ENCODE measurements around the gene PTPRM. TPM values are rescaled to one million over a fixed set of nuclear protein-coding genes. Genes with fewer than 3 reads are reported as not detected.

The PTPRM gene
- total and polyA plus RNA-seq, 2 of the 8 experiments (the other 6 are each of a cell fraction or from before 2014, with no cell fraction given): 4.1 to 7.0 TPM

DNA sequence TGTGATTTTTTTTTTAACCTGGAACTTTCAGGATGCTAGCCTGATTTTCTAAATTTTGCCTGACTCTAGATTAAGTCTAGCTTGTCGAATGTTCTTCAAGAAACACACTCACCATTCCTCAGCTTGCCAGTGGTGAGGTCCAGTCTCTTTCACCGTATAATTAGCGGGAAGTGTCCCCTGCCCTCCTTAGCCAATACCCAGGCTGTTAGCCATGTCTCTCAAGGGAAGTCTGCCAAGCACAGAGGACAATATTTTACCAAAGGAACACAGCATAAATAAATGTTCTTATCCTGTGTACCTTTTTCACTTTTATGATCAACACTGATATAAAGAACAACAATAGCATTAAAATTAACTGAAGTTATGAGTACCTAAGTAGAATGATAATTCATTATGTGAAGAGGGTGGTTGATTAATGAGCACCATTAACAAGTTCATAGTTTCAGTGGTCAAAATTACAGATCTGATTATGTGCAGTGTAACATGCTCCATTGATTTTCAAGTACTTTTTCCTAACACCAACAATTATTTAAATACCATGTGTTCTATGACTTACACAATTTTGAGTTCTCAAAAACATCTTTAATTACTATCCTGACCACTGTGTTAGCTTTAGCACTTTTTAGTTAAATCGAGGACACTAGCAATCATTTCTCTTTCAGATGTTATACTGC lies 596.3 kb downstream of the PTPRM start:
- 89% methylated on average over 4 of the region's 4 CpGs; no CpG with 5 or more reads in 1 of the 2 experiments for WGBS, 2 experiments (ENCODE audit: extremely low coverage in 1 of 2, insufficient coverage in 1 of 2, insufficient read length in 1 of 2, insufficient replicate concordance in 2 of 2, low coverage in 1 of 2, low lambda C conversion rate in 2 of 2, missing lambda C conversion rate in 1 of 2)
- TF ChIP-seq SIN3A (conservative IDR thresholded peaks at IDR 0.05 in 1 of 2, IDR thresholded peaks at IDR 0.05 in 1 of 2; ENCODE audit: low read depth in 1 of 2, low read length in 2 of 2) (no peak), YY1 (IDR thresholded peaks at IDR 0.05; ENCODE audit: low read depth, low read length) (no peak), GTF2F1 (IDR thresholded peaks at IDR 0.05; ENCODE audit: borderline replicate concordance, low read depth, low read length) (no peak), TBP (IDR thresholded peaks at IDR 0.05; ENCODE audit: low read depth, low read length) (no peak), POU5F1 (IDR thresholded peaks at IDR 0.05; ENCODE audit: low read depth, low read length) (no peak)
- TF ChIP-seq, protein P1, sequence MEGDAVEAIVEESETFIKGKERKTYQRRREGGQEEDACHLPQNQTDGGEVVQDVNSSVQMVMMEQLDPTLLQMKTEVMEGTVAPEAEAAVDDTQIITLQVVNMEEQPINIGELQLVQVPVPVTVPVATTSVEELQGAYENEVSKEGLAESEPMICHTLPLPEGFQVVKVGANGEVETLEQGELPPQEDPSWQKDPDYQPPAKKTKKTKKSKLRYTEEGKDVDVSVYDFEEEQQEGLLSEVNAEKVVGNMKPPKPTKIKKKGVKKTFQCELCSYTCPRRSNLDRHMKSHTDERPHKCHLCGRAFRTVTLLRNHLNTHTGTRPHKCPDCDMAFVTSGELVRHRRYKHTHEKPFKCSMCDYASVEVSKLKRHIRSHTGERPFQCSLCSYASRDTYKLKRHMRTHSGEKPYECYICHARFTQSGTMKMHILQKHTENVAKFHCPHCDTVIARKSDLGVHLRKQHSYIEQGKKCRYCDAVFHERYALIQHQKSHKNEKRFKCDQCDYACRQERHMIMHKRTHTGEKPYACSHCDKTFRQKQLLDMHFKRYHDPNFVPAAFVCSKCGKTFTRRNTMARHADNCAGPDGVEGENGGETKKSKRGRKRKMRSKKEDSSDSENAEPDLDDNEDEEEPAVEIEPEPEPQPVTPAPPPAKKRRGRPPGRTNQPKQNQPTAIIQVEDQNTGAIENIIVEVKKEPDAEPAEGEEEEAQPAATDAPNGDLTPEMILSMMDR (IDR thresholded peaks at IDR 0.05; ENCODE audit: control extremely low read depth in 1 of 3, insufficient read depth in 1 of 3, low read depth in 1 of 3, low read length in 3 of 3): no peak
- TF ChIP-seq, protein P2, sequence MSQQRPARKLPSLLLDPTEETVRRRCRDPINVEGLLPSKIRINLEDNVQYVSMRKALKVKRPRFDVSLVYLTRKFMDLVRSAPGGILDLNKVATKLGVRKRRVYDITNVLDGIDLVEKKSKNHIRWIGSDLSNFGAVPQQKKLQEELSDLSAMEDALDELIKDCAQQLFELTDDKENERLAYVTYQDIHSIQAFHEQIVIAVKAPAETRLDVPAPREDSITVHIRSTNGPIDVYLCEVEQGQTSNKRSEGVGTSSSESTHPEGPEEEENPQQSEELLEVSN (IDR thresholded peaks at IDR 0.05): no peak
- TF ChIP-seq, protein P3, sequence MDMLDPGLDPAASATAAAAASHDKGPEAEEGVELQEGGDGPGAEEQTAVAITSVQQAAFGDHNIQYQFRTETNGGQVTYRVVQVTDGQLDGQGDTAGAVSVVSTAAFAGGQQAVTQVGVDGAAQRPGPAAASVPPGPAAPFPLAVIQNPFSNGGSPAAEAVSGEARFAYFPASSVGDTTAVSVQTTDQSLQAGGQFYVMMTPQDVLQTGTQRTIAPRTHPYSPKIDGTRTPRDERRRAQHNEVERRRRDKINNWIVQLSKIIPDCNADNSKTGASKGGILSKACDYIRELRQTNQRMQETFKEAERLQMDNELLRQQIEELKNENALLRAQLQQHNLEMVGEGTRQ (IDR thresholded peaks at IDR 0.05; ENCODE audit: low read length): no peak

More for the DNA sequence above, 596.3 kb downstream of the PTPRM start:
- ChIA-PET CTCF (ENCODE audit: partially characterized antibody) (interaction anchor here (0.7 kb wide), 1 partner anchor 850 kb away, joined by 4 read pairs; no protein-coding TSS in a partner anchor), POLR2A (ENCODE audit: partially characterized antibody) (no interaction called here)
- no peak overlapping the region for H2BK5ac ChIP-seq (ENCODE audit: low read depth, low read length)
- H3K4me2 ChIP-seq (ENCODE audit: insufficient read depth in 1 of 2, low read depth in 2 of 2, low read length in 2 of 2): no peak overlapping the region
- H4K20me1 ChIP-seq (replicated peaks in 1 of 2; ENCODE audit: control insufficient read depth in 1 of 2, insufficient read depth in 2 of 2, low read length in 2 of 2): no peaks in the 10 kb centered on the region
- no peaks in the 10 kb centered on the region for H3K79me2 ChIP-seq (ENCODE audit: control insufficient read depth in 1 of 2, insufficient read depth in 2 of 2, low read length in 2 of 2)
- no peaks in the 10 kb centered on the region for H3K36me3 ChIP-seq (ENCODE audit: control insufficient read depth in 2 of 4, insufficient read depth in 4 of 4, low read length in 3 of 4)
- H2BK120ac ChIP-seq (replicated peaks; ENCODE audit: low read depth, low read length): no peak overlapping the region
- no peak overlapping the region for H2AK5ac ChIP-seq (ENCODE audit: low read depth, low read length)
- H3K4ac ChIP-seq (replicated peaks; ENCODE audit: insufficient read length, low read depth, low read length): no peak overlapping the region
- H3K56ac ChIP-seq (replicated peaks; ENCODE audit: insufficient read length, low read depth, low read length): no peak overlapping the region
- H3K9ac ChIP-seq (replicated peaks in 1 of 4; ENCODE audit: extremely low read depth in 1 of 4, low read depth in 3 of 4, low read length in 3 of 4): no peak overlapping the region
- no peak overlapping the region for H4K5ac ChIP-seq (ENCODE audit: insufficient read length, low read depth, low read length)
- no peak overlapping the region for H2BK15ac ChIP-seq (ENCODE audit: low read length)
- FAIRE-seq (no peak), DNase-seq (ENCODE audit: low read depth in 1 of 2, low spot score in 2 of 2) (no peak)
- H3K23me2 ChIP-seq (ENCODE audit: low read depth, low read length): no peaks in the 10 kb centered on the region
- no peak overlapping the region for H2BK12ac ChIP-seq (ENCODE audit: low read depth, low read length)
- no peak overlapping the region for H3K23ac ChIP-seq (ENCODE audit: insufficient read length)
- no peaks in the 10 kb centered on the region for H3K4me1 ChIP-seq (replicated peaks in 1 of 4; ENCODE audit: control insufficient read depth in 3 of 4, insufficient read depth in 4 of 4, low read length in 3 of 4)
- H3K14ac ChIP-seq (ENCODE audit: insufficient read length): no peak overlapping the region
- no peaks in the 10 kb centered on the region for H3K27me3 ChIP-seq (replicated peaks in 1 of 4; ENCODE audit: control insufficient read depth in 3 of 4, extremely low read depth in 1 of 4, insufficient read depth in 3 of 4, low read length in 3 of 4)
- H4K91ac ChIP-seq (replicated peaks; ENCODE audit: insufficient read length, low read length): no peak overlapping the region
- no peak overlapping the region for H3K27ac ChIP-seq (ENCODE audit: low read depth, low read length)
- H2BK20ac ChIP-seq (ENCODE audit: low read length): no peak overlapping the region
- H2AFZ ChIP-seq (ENCODE audit: low read length): no peak overlapping the region
- H4K8ac ChIP-seq (ENCODE audit: extremely low read depth, insufficient read depth, low read length): no peak overlapping the region
- no peak overlapping the region for H3K18ac ChIP-seq (ENCODE audit: extremely low read depth, low read length)
- peaks cover 0 to 3% of the 10 kb centered on the region in 2 experiments; a peak in 1 of 4 replicates for H3K9me3 ChIP-seq (ENCODE audit: insufficient read depth in 2 of 2, low read depth in 1 of 2, low read length in 1 of 2)
- H3K4me3 ChIP-seq (ENCODE audit: extremely low read depth in 1 of 4, insufficient read depth in 2 of 4, low read depth in 3 of 4, low read length in 4 of 4): no peak overlapping the region
- no peaks in the 10 kb centered on the region for H3K79me1 ChIP-seq (ENCODE audit: low read depth, low read length)
